Liver (tissue), 9 donors: ENCODE data around the gene SMPDL3A. TPM values are rescaled to one million over a fixed set of nuclear protein-coding genes. Genes with fewer than 3 reads are reported as not detected.

Experiments
- DNase-seq: peaks from one replicate; pipeline ENCODE4 v3.0.0-alpha.2; 2017; ENCODE audit warnings: low spot score
- H3K27ac ChIP-seq, 2 donors: one replicate each; pipeline ENCODE4 v1.7.0; 2013; ENCODE audit warnings: inconsistent platforms in 2 of 2, low read length in 2 of 2, control low read depth in 1 of 2, low read depth in 1 of 2, mild to moderate bottlenecking in 1 of 2
- H3K27me3 ChIP-seq, 4 donors: one replicate each; pipeline versions ENCODE4 v1.6.1 to v1.7.0; 2013; ENCODE audit warnings: low read length in 3 of 4, inconsistent platforms in 1 of 4, mild to moderate bottlenecking in 1 of 4, moderate library complexity in 1 of 4; ENCODE audit not compliant: control insufficient read depth in 4 of 4, insufficient read depth in 4 of 4
- H3K36me3 ChIP-seq, 4 donors: one replicate each; pipeline versions ENCODE4 v1.6.1 to v1.7.0; 2013; ENCODE audit warnings: low read length in 3 of 4, mild to moderate bottlenecking in 3 of 4, low read depth in 1 of 4, moderate library complexity in 1 of 4; ENCODE audit not compliant: control insufficient read depth in 4 of 4, insufficient read depth in 3 of 4
- H3K4me1 ChIP-seq, 4 donors: one replicate each; pipeline versions ENCODE4 v1.6.1 to v1.7.0; 2013; ENCODE audit warnings: low read length in 3 of 4, mild to moderate bottlenecking in 3 of 4, moderate library complexity in 1 of 4; ENCODE audit not compliant: control insufficient read depth in 4 of 4, insufficient read depth in 4 of 4
- H3K4me3 ChIP-seq, 3 donors: one replicate each; pipeline versions ENCODE4 v1.6.1 to v1.7.0; 2013; ENCODE audit warnings: low read length in 3 of 3, control low read depth in 1 of 3, low read depth in 1 of 3, mild to moderate bottlenecking in 1 of 3
- H3K9ac ChIP-seq, 2 donors: one replicate each; pipeline ENCODE4 v1.7.0; 2013; ENCODE audit warnings: low read length in 2 of 2, mild to moderate bottlenecking in 2 of 2, moderate library complexity in 2 of 2, control low read depth in 1 of 2, low read depth in 1 of 2
- H3K9me3 ChIP-seq, 4 donors: one replicate each; pipeline versions ENCODE4 v1.6.1 to v1.7.0; 2013; ENCODE audit warnings: low read length in 3 of 4; ENCODE audit not compliant: control insufficient read depth in 4 of 4
- FOXA2 ChIP-seq: IDR thresholded peaks from 2 replicates; pipeline ENCODE4 v1.6.1; 2016; ENCODE audit warnings: antibody characterized with exemption
- HNF4A ChIP-seq, 2 donors: conservative IDR thresholded peaks; 2 replicates each; pipeline ENCODE4 v1.6.1; 2016; ENCODE audit warnings: antibody characterized with exemption in 2 of 2, mild to moderate bottlenecking in 2 of 2
- HNF4G ChIP-seq: IDR thresholded peaks from 2 replicates; pipeline ENCODE4 v1.6.1; 2016; ENCODE audit warnings: antibody characterized with exemption
- JUND ChIP-seq, 2 donors: IDR thresholded peaks; 2 replicates each; pipeline ENCODE4 v1.6.1; 2016; ENCODE audit warnings: antibody characterized with exemption in 2 of 2
- NR2F2 ChIP-seq: IDR thresholded peaks from 2 replicates; pipeline ENCODE4 v1.6.1; 2016; ENCODE audit warnings: antibody characterized with exemption
- REST ChIP-seq: IDR thresholded peaks from 2 replicates; pipeline ENCODE4 v1.6.1; 2016; ENCODE audit warnings: antibody characterized with exemption, mild to moderate bottlenecking
- RXRA ChIP-seq, 2 donors: IDR thresholded peaks; 2 replicates each; pipeline ENCODE4 v1.6.1; 2017 to 2018; ENCODE audit warnings: antibody characterized with exemption in 2 of 2, mild to moderate bottlenecking in 1 of 2
- SP1 ChIP-seq: IDR thresholded peaks from 2 replicates; pipeline ENCODE4 v1.6.1; 2018; ENCODE audit warnings: antibody characterized with exemption, mild to moderate bottlenecking
- TAF1 ChIP-seq: conservative IDR thresholded peaks from 2 replicates; pipeline ENCODE4 v1.6.1; 2016; ENCODE audit warnings: antibody characterized with exemption, mild to moderate bottlenecking
- YY1 ChIP-seq: IDR thresholded peaks from 2 replicates; pipeline ENCODE4 v1.6.1; 2016; ENCODE audit warnings: antibody characterized with exemption, mild to moderate bottlenecking
- ZBTB33 ChIP-seq: IDR thresholded peaks from 2 replicates; pipeline ENCODE4 v1.6.1; 2016; ENCODE audit warnings: antibody characterized with exemption
- WGBS: extraction: QIAGEN DNeasy Blood & Tissue Kit; methylation state at CpG from one replicate; pipeline ENCODE4 v1.1.7; 2013; 5-methylcytosine and 5-hydroxymethylcytosine counted together
- polyA plus RNA-seq, 2 donors: library from polyadenylated mRNA; stranded (reverse) in 1 of 2; unstranded in 1 of 2; fragments of 200-250 nt in 1 of 2; fragments of >200 nt in 1 of 2; fragmentation: Nextera tagmentation in 1 of 2; extraction: Ambion mirVana in 1 of 2; gene quantifications; one replicate each; pipeline versions ENCODE4 v1.2.1 to v1.2.3, GENCODE V29; 2013 to 2015
- total RNA-seq, 2 donors: library from RNA; depleted of rRNA; stranded (reverse); fragments of >200 nt; gene quantifications; one replicate each; pipeline ENCODE4 v1.2.3, GENCODE V29; 2014
- TF ChIP-seq, protein P1 (sequence below): fragments of 150-350 bp; IDR thresholded peaks from 2 replicates; pipeline ENCODE4 v1.5.1; 2017; ENCODE audit warnings: improper control_type of control experiment, low read depth, low read length; ENCODE audit not compliant: missing input control
- donor health status: healthy.
- donor health status: healthy.
- donor health status: healthy.
- donor health status: healthy.
- donor health status: healthy.

Gene SMPDL3A
- total and polyA plus RNA-seq, 4 donors: 17.3 to 61.4 (median 32.3) TPM

- DNase-seq: no peak
- no peak overlapping the region for H3K9ac ChIP-seq
- 82% methylated on average over 4 of the region's 4 CpGs for WGBS
- peak overlapping the region; percentile 84 to 89 for H3K27ac ChIP-seq
- H3K27me3 ChIP-seq: no peaks in the 10 kb centered on the region
- no peak overlapping the region for H3K4me3 ChIP-seq
- H3K36me3 ChIP-seq: peaks cover 0 to 6% (median 0%) of the 10 kb centered on the region in 4 donors
- TF ChIP-seq HNF4A (conservative IDR thresholded peaks at IDR 0.05): peak in 1 of 2 donors; percentile 5
- peak in 1 of 2 donors; percentile 15 for TF ChIP-seq RXRA (IDR thresholded peaks at IDR 0.05)
- no peak for TF ChIP-seq JUND (IDR thresholded peaks at IDR 0.05)
- no peak for TF ChIP-seq HNF4G
- TF ChIP-seq SP1: no peak
- TF ChIP-seq YY1: peak; percentile 27
- H3K9me3 ChIP-seq: no peaks in the 10 kb centered on the region
- H3K4me1 ChIP-seq: peaks cover 4 to 26% (median 9%) of the 10 kb centered on the region in 4 donors
Measured at GRCh38 chr6:122799140-122799745, 10.2 kb downstream of the SMPDL3A start.

- peaks cover 4 to 26% (median 9%) of the 10 kb centered on the region in 4 donors for H3K4me1 ChIP-seq
- H3K9me3 ChIP-seq: no peaks in the 10 kb centered on the region
- H3K4me3 ChIP-seq: no peak overlapping the region
- H3K27ac ChIP-seq: peak overlapping the region in 1 of 2 donors; percentile 15
- no peak for DNase-seq
- no peaks in the 10 kb centered on the region for H3K27me3 ChIP-seq
- WGBS: 92% methylated on average over 5 of the region's 5 CpGs
- H3K9ac ChIP-seq: no peak overlapping the region
- peaks cover 0 to 7% (median 4%) of the 10 kb centered on the region in 4 donors for H3K36me3 ChIP-seq
- TF ChIP-seq SP1 (no peak), YY1 (no peak), HNF4G (no peak), ZBTB33 (no peak), HNF4A (conservative IDR thresholded peaks at IDR 0.05) (no peak), TAF1 (no peak), NR2F2 (no peak), REST (no peak), FOXA2 (no peak), JUND (IDR thresholded peaks at IDR 0.05) (no peak)
- TF ChIP-seq, protein P1, sequence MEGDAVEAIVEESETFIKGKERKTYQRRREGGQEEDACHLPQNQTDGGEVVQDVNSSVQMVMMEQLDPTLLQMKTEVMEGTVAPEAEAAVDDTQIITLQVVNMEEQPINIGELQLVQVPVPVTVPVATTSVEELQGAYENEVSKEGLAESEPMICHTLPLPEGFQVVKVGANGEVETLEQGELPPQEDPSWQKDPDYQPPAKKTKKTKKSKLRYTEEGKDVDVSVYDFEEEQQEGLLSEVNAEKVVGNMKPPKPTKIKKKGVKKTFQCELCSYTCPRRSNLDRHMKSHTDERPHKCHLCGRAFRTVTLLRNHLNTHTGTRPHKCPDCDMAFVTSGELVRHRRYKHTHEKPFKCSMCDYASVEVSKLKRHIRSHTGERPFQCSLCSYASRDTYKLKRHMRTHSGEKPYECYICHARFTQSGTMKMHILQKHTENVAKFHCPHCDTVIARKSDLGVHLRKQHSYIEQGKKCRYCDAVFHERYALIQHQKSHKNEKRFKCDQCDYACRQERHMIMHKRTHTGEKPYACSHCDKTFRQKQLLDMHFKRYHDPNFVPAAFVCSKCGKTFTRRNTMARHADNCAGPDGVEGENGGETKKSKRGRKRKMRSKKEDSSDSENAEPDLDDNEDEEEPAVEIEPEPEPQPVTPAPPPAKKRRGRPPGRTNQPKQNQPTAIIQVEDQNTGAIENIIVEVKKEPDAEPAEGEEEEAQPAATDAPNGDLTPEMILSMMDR: no peak
Measured at GRCh38 chr6:122799916-122800686, 11.0 kb downstream of the SMPDL3A start.
